Measurements from ENCODE around the gene NT5C1A. TPM values are rescaled to one million over a fixed set of nuclear protein-coding genes. Genes with fewer than 3 reads are reported as not detected.

NT5C1A gene
- total RNA-seq, 2 experiments from 2014 or later: 1.1 to 1.3 TPM

DNA sequence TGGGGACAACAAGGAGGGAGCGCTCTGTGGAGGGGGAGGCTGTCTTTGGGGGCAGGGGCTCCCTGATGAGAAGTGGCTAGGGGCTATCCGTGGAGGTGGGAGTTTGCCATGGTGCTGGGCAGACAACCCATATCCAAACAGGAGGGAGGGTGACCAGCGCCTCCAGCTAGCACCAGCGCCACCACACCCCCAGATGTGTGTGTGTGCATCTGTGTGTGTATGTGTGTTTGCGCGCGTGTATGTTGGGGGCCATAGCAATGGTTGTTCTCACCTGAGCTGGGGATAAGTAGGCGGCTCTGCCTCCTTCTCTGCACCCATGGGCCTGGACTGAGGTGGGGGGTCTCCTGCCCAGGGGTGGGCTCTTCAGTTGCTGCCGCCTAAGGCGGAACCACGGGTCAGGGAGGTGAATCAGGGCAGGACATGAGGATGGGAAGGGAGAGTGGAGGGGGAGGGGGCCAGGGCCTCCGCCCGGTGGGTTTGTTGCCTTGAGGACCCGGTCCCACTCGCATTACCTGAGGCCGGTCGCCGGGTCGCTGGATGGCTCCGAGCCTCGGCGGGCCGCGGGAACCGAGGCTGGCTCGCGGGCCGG, 19.0 kb upstream of the NT5C1A start:
- peaks cover 20% of the 10 kb centered on the region for H3K27me3 Mint-ChIP-seq
- intact Hi-C loops (cut with DNase I, micrococcal nuclease): no loop called here
- TF ChIP-seq, protein P1, sequence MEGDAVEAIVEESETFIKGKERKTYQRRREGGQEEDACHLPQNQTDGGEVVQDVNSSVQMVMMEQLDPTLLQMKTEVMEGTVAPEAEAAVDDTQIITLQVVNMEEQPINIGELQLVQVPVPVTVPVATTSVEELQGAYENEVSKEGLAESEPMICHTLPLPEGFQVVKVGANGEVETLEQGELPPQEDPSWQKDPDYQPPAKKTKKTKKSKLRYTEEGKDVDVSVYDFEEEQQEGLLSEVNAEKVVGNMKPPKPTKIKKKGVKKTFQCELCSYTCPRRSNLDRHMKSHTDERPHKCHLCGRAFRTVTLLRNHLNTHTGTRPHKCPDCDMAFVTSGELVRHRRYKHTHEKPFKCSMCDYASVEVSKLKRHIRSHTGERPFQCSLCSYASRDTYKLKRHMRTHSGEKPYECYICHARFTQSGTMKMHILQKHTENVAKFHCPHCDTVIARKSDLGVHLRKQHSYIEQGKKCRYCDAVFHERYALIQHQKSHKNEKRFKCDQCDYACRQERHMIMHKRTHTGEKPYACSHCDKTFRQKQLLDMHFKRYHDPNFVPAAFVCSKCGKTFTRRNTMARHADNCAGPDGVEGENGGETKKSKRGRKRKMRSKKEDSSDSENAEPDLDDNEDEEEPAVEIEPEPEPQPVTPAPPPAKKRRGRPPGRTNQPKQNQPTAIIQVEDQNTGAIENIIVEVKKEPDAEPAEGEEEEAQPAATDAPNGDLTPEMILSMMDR (IDR thresholded peaks at IDR 0.05): no peak

DNA sequence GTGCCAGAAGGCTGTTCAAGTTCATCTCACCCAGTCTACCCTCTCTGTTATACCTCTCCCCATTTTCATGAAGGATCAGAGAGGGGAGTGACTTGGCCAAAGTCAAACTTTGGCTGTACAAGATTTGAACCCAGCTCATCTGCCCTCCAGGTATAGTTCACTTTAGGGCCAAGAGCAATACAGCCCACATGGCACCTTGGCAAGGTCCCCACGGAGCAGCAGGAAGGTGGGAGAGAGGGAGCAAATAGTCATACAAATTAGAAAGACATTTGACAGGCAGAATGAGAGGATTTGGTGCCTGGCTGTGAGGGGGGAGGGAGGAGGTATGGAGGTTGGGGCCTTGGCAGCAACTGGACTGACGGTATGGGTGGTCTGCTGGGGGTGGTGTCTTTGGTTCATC, 18.3 kb upstream of the NT5C1A start:
- Histone ChIP-seq H3K27ac (ENCODE audit: low read depth in 1 of 2, low read length in 2 of 2) (no peak overlapping the region), H3K9me3 (ENCODE audit: control insufficient read depth in 1 of 2, insufficient read depth in 1 of 2, low read length in 2 of 2) (no peaks in the 10 kb centered on the region), H3K36me3 (ENCODE audit: insufficient read depth, low read length) (no peaks in the 10 kb centered on the region), H3K4me3 (ENCODE audit: low read length) (no peak overlapping the region), H3K4me1 (ENCODE audit: insufficient read depth, low read length) (peaks cover 40% of the 10 kb centered on the region), H3K27me3 (ENCODE audit: control insufficient read depth in 1 of 2, insufficient read depth in 2 of 2, low read length in 2 of 2) (peaks cover 0 to 12% of the 10 kb centered on the region in 2 experiments)
- H3K27me3 Mint-ChIP-seq: peaks cover 20% of the 10 kb centered on the region
- TF ChIP-seq, protein P1 (IDR thresholded peaks at IDR 0.05): no peak
- ChIA-PET POLR2A (interaction anchor here (2.6 kb wide), 1 partner anchor 9 kb away, joined by 16 read pairs; no protein-coding TSS in a partner anchor), CTCF (interaction anchor here (1.4 kb wide), 1 partner anchor 109 kb away, joined by 4 read pairs; no protein-coding TSS in a partner anchor)
- ATAC-seq (ENCODE audit: poor library complexity): no peak
- H3K36me3 Mint-ChIP-seq (ENCODE audit: low read depth): no peaks in the 10 kb centered on the region
- no peaks in the 10 kb centered on the region for H3K9me3 Mint-ChIP-seq
- peak overlapping the region; percentile 82 for H3K27ac Mint-ChIP-seq
- DNase-seq: no peak
- H3K4me1 Mint-ChIP-seq (ENCODE audit: low read depth): peaks cover 48% of the 10 kb centered on the region
- peak overlapping the region; percentile 91 for H3K4me3 Mint-ChIP-seq
- intact Hi-C loops (cut with DNase I, micrococcal nuclease): no loop called here

More for the DNA sequence above, 19.0 kb upstream of the NT5C1A start:
- Histone ChIP-seq H3K4me3 (ENCODE audit: low read length) (peak overlapping the region; percentile 67), H3K27ac (ENCODE audit: low read depth in 1 of 2, low read length in 2 of 2) (peak overlapping the region in 1 of 2 donors; percentile 61), H3K27me3 (ENCODE audit: control insufficient read depth in 1 of 2, insufficient read depth in 2 of 2, low read length in 2 of 2) (peaks cover 0 to 12% of the 10 kb centered on the region in 2 experiments), H3K9me3 (ENCODE audit: control insufficient read depth in 1 of 2, insufficient read depth in 1 of 2, low read length in 2 of 2) (no peaks in the 10 kb centered on the region), H3K4me1 (ENCODE audit: insufficient read depth, low read length) (peaks cover 40% of the 10 kb centered on the region), H3K36me3 (ENCODE audit: insufficient read depth, low read length) (no peaks in the 10 kb centered on the region)
- DNase-seq: peak in 1 of 14 experiments; percentile 22
- ChIA-PET CTCF (interaction anchor here (1.0 to 1.7 kb wide), 3 partner anchors 10 to 108 kb away, joined by 3 to 6 read pairs (median 4); no protein-coding TSS in a partner anchor), POLR2A (interaction anchor here (1.0 to 4.1 kb wide), 7 partner anchors 8 to 220 kb away, joined by 3 to 33 read pairs (median 7); partner anchors contain the start of genes NT5C1A and PPIE)
- Mint-ChIP-seq H3K9me3 (no peaks in the 10 kb centered on the region), H3K27ac (peak overlapping the region; percentile 82), H3K36me3 (ENCODE audit: low read depth) (no peaks in the 10 kb centered on the region), H3K4me3 (peak overlapping the region; percentile 91), H3K4me1 (ENCODE audit: low read depth) (peaks cover 48% of the 10 kb centered on the region)
- no peak for ATAC-seq (ENCODE audit: poor library complexity)

- ATAC-seq (ENCODE audit: poor library complexity) (no peak), DNase-seq (peak in 1 of 14 experiments; percentile 35)
- ChIA-PET CTCF (interaction anchor here (0.9 kb wide), 1 partner anchor 17 kb away, joined by 4 read pairs; no protein-coding TSS in a partner anchor), POLR2A (interaction anchor here (0.8 to 2.0 kb wide), 3 partner anchors 8 to 49 kb away, joined by 3 to 7 read pairs (median 3); partner anchors contain the start of gene PPIE)
- Mint-ChIP-seq H3K36me3 (ENCODE audit: low read depth) (peaks cover 2% of the 10 kb centered on the region), H3K4me1 (ENCODE audit: low read depth) (peaks cover 52% of the 10 kb centered on the region), H3K9me3 (no peaks in the 10 kb centered on the region), H3K27me3 (peaks cover 25% of the 10 kb centered on the region), H3K27ac (no peak overlapping the region), H3K4me3 (peak overlapping the region; percentile 91)
- peaks cover 0 to 2% of the 10 kb centered on the region in 2 experiments for H3K9me3 ChIP-seq (ENCODE audit: control insufficient read depth in 1 of 2, insufficient read depth in 1 of 2, low read length in 2 of 2)
- H3K27ac ChIP-seq (ENCODE audit: low read depth in 1 of 2, low read length in 2 of 2): no peak overlapping the region
- H3K4me1 ChIP-seq (ENCODE audit: insufficient read depth, low read length): peaks cover 44% of the 10 kb centered on the region
- peaks cover 0 to 12% of the 10 kb centered on the region in 2 experiments for H3K27me3 ChIP-seq (ENCODE audit: control insufficient read depth in 1 of 2, insufficient read depth in 2 of 2, low read length in 2 of 2)
- H3K4me3 ChIP-seq (ENCODE audit: low read length): no peak overlapping the region
- H3K36me3 ChIP-seq (ENCODE audit: insufficient read depth, low read length): no peaks in the 10 kb centered on the region
- intact Hi-C loops (cut with DNase I, micrococcal nuclease): loop anchor here in 1 of 2 experiments (2.0 kb wide), 1 partner anchor 17 kb away; the partner anchor contains the start of gene NT5C1A
- TF ChIP-seq, protein P1 (IDR thresholded peaks at IDR 0.05): no peak
Measured at GRCh38 chr1:39689635-39690034, 17.7 kb upstream of the NT5C1A start.
